HG03139 (cell line): ENCODE measurements around the gene PLEK.
"Not testable (repeated sequence)": the region's sequence is repeated elsewhere in the genome, so short reads cannot be mapped to it uniquely, and the experiment has no call there.

Experiments used
- ATAC-seq: cut with Tn5 transposase; IDR thresholded peaks from one replicate; pipeline ENCODE4 v1.9.1; 2021; ENCODE audit not compliant: unreplicated experiment

PLEK gene

GRCh38 chr2:68365087-68365486 lies at the start of gene PLEK:
Gene PLEK (plus strand): TSS chr2:68365282. CDS start chr2:68365352, 70 bp downstream.
- peak; percentile 59 for ATAC-seq

DNA sequence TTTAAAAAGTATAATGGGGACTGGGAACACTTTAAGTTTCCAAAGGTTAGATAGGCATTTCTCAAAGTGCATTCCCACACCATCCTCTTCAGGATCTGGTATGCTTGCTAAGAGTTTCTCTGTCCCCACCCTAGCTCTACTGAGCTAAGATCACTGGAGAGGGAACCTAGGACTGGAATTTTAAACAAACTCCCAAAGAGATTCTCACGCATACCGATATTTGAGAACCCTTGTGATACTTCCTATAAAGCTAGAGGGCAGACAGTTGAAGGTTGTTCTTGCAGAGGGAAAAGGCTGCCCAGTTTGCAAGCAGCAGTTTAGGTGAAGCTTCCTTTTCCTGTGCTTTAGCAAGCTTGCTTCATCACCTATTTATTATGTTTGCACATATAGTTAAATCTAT lies 49.0 kb upstream of the PLEK start:
- ATAC-seq, result no peak

DNA sequence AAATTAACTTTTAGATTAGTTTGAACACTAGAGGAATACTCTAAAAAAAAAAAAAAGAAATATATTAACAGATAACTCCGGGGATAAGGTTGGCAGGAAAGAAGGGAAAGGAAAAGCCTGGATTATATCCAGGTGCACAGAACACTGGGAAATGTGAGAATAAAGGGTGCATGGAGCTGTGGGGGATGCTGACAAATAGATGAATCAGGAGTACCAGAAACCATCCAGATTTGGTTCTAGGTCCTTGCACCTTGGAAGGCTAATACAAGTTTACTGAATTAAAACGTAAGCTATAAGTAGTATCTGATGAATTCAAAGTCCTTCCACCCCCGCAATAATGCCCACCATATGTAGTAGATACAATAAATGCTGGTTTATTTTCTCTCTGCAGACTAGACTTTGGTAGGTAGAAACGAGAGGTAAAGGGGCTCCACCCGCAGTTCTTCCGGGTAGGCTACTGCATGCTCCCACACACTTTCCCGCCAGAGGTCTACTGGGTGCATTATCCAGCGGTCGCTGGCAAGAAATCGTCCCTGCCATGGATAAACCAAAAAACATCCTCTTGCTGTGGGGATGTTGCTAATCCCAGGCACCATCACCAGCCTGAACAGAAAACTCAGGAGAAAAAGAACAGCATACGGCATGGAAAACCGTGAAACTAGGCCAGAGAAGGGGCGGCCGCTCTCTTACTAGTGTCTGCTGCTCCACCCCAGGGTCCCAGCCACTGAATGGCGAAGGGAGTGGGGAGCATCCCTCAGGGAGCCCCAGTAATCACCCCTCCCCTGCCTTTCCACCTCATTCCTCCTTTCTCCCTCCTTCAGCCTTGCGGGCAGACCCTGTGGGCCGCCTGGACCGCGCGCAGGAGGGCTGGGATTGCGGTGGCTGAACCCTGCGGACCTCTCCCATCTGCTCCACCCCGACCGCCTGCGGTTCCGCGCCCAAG lies 46.8 kb upstream of the PLEK start:
- ATAC-seq, result no peak

DNA sequence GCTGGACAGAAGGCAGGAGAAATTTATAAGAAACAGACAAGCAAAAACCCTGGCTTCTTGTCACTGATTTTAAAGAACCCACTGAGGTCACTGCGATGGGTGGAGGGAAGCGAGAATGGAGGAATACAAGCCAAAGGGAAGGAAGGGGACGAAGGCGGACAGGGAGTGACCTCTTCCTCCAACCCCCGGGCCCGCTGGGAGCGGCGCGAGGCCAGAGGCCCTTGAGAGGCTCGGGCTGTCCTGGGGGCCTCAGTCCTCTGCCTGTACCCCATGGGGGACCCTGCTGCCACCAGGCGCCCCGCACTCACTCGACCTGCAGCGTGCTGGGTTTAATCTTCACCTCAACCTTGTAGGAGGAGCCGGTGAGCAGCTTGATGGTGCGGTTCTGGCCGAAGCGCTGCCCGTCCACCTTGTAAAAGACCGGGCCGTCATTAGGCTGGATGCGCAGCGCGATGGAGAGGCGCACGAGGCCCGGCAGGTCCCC lies 46.1 kb upstream of the PLEK start:
- no peak for ATAC-seq

GRCh38 chr2:68319398-68320117 lies 45.5 kb upstream of the PLEK start, which contains the start of gene CNRIP1:
Gene CNRIP1 (minus strand): TSS chr2:68319949. CDS start chr2:68319400, 549 bp downstream.
- no peak for ATAC-seq

DNA sequence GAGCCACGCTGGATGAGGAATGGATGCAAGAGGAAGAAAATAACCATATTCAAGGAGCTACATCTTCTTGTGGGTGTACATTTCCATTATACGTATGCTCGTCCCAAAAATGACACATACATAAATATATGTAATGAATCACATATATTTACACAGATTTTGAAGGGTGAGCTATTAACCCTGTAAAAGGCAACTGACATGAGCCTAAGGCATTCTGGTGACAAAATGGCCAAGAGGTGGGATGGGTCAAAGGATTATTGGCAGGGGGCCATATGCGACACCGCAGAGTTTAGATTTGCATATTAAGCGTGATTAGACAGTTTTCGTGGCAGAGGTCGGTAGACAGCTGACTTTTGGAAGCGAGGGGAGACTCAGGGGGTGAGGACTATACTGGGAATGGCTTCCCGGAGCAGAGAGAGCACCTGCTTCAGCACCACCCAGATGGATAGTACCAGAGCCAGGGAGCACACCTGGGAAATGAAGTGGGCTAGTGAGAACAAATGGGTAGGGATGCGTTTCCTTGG lies 44.9 kb upstream of the PLEK start:
- no peak for ATAC-seq

GRCh38 chr2:68325056-68325455 lies 40.0 kb upstream of the PLEK start:
- no peak for ATAC-seq

- ATAC-seq, result no peak
These were observed 36.2 kb upstream of the PLEK start for GRCh38 chr2:68328901-68329300.

- no peak for ATAC-seq
These were observed 34.4 kb upstream of the PLEK start for GRCh38 chr2:68330691-68331090.

- ATAC-seq, result no peak
These were observed 32.1 kb upstream of the PLEK start for GRCh38 chr2:68333009-68333408.

- no peak for ATAC-seq
These were observed 31.2 kb upstream of the PLEK start for GRCh38 chr2:68333931-68334330.

GRCh38 chr2:68336192-68336591 lies 28.9 kb upstream of the PLEK start:
- no peak for ATAC-seq

- ATAC-seq, result no peak
These were observed 24.6 kb upstream of the PLEK start for GRCh38 chr2:68340226-68341061.

DNA sequence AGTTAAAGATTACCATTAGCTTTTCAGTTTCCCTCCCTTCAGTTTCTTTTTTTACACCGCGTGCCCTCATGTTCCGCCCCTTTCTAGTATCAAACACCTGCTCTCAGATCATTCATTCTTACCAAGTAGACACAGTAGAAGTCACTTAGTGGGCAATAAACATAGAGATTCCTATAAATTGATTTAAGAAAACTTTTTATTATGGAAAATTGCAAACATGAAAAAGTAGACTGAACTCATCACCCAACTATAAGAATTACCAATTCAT lies 24.1 kb upstream of the PLEK start:
- ATAC-seq, result no peak

DNA sequence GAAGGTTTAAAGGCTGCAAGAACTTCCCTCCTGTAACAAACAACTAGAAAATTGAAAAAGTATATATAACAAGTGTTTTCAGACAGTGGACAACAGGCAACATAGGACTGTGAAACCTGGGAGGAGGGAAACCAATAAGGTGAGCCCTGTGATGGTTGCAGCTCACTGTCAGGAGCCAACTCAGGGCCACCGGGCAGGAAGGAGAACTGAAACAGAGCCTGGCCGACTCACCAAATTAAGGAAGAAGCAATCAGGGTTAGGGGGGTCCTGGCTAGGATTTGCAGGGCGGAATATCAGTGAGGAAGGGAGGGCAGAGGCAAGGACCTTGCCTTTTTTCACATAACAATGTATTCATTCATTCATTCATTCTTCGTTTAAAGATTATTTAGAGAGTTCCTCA lies 23.5 kb upstream of the PLEK start:
- ATAC-seq, result no peak

DNA sequence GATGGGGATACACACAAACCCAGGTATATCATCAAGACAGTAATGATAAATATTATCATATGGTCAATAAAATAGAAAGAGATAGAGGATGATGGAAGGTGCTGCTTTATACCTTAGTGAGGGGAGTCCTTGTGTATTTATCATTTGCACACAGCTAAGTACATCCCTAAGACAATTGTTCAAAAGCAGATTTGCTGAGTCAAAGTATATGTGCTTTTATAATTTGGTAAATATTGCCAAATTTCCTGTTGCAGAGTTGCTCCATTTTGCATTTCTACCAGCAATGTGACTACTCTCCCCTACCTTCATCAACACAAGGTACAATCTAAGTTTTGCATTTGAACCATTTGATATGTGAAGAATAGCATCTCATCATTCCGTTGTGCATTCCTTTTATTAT lies 22.6 kb upstream of the PLEK start:
- no peak for ATAC-seq

- no peak for ATAC-seq
These were observed 21.1 kb upstream of the PLEK start for GRCh38 chr2:68344031-68344430.

- ATAC-seq, result no peak
These were observed 19.8 kb upstream of the PLEK start for GRCh38 chr2:68345129-68345875.

GRCh38 chr2:68349091-68349490 lies 16.0 kb upstream of the PLEK start:
- not testable (repeated sequence) for ATAC-seq

DNA sequence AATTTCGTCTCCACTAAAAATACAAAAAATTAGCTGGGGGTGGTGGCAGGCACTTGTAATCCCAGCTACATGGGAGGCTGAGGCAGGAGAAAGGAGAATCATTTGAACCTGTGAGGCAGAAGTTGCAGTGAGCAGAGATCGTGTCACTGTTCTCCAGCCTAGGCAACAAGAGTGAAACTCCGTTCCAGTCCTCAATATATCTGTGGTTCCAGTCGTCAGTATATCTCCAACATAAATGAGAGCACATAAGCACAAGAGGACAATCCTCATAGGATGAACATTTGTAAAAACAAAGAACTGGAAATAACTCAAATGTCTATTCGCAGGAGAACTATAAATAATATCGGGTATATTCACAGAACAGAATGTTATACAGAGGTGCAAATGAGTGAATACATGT lies 13.1 kb upstream of the PLEK start:
- ATAC-seq, result no peak
